Measurements from ENCODE around the gene PSMC5. TPM values are rescaled to one million over a fixed set of nuclear protein-coding genes. Genes with fewer than 3 reads are reported as not detected.

PSMC5 gene
- total and polyA plus RNA-seq, 10 of the 15 experiments (the other 5 are each of a cell fraction or from before 2014, with no cell fraction given): 55.0 to 266 (median 148) TPM

DNA sequence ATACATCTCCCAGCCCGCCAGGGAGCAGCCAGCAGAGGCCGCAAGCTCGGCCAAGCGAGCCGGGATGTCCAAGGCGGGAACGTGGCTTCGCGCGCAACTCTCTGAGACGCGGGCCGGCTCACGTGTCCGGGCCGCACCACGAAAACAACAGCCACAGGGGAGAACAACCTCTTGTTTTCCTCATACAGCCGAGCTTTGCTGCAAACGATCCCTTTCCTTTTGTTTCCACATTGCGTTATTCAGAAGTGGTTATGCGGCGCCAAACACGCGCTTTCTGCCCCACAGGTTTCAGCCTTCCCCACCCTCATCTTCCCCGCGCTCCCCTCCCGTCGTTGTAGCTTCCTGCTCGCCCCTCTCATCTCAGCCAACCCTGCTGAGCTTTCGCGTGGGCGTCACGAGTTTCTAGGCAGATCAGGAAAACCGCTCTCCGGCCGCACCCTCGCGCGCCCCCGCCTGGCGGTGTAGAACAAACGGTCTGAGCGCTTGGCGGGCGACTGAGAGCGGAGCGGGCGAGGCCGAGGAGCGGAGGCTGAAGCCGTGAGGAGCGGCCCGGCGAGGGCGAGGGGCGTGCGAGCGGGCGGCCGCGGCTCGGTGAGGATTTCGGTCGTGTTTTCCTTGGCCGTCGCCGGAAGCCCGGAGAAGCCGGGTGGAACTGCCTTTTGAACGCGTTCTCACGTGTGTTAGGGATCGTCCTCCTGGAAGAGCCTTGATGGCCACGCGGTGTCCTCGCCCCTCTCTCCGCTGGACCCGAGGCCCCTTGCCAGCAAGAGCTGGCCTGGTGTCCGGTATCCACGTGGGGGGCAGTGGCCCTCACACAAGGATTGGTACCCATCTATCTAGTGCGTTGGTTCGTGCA lies 21.8 kb downstream of the PSMC5 start (continued):
- TF ChIP-seq, protein P1, sequence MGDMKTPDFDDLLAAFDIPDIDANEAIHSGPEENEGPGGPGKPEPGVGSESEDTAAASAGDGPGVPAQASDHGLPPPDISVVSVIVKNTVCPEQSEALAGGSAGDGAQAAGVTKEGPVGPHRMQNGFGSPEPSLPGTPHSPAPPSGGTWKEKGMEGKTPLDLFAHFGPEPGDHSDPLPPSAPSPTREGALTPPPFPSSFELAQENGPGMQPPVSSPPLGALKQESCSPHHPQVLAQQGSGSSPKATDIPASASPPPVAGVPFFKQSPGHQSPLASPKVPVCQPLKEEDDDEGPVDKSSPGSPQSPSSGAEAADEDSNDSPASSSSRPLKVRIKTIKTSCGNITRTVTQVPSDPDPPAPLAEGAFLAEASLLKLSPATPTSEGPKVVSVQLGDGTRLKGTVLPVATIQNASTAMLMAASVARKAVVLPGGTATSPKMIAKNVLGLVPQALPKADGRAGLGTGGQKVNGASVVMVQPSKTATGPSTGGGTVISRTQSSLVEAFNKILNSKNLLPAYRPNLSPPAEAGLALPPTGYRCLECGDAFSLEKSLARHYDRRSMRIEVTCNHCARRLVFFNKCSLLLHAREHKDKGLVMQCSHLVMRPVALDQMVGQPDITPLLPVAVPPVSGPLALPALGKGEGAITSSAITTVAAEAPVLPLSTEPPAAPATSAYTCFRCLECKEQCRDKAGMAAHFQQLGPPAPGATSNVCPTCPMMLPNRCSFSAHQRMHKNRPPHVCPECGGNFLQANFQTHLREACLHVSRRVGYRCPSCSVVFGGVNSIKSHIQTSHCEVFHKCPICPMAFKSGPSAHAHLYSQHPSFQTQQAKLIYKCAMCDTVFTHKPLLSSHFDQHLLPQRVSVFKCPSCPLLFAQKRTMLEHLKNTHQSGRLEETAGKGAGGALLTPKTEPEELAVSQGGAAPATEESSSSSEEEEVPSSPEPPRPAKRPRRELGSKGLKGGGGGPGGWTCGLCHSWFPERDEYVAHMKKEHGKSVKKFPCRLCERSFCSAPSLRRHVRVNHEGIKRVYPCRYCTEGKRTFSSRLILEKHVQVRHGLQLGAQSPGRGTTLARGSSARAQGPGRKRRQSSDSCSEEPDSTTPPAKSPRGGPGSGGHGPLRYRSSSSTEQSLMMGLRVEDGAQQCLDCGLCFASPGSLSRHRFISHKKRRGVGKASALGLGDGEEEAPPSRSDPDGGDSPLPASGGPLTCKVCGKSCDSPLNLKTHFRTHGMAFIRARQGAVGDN (IDR thresholded peaks at IDR 0.05): peak; percentile 96
- TF ChIP-seq, protein P2, sequence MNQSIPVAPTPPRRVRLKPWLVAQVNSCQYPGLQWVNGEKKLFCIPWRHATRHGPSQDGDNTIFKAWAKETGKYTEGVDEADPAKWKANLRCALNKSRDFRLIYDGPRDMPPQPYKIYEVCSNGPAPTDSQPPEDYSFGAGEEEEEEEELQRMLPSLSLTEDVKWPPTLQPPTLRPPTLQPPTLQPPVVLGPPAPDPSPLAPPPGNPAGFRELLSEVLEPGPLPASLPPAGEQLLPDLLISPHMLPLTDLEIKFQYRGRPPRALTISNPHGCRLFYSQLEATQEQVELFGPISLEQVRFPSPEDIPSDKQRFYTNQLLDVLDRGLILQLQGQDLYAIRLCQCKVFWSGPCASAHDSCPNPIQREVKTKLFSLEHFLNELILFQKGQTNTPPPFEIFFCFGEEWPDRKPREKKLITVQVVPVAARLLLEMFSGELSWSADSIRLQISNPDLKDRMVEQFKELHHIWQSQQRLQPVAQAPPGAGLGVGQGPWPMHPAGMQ (IDR thresholded peaks at IDR 0.05; ENCODE audit: borderline replicate concordance): no peak
- TF ChIP-seq, protein P3, sequence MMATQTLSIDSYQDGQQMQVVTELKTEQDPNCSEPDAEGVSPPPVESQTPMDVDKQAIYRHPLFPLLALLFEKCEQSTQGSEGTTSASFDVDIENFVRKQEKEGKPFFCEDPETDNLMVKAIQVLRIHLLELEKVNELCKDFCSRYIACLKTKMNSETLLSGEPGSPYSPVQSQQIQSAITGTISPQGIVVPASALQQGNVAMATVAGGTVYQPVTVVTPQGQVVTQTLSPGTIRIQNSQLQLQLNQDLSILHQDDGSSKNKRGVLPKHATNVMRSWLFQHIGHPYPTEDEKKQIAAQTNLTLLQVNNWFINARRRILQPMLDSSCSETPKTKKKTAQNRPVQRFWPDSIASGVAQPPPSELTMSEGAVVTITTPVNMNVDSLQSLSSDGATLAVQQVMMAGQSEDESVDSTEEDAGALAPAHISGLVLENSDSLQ (IDR thresholded peaks at IDR 0.05): peak; percentile 33; the same call in 1 of the 2 replicates
- TF ChIP-seq ZSCAN29 (IDR thresholded peaks at IDR 0.05): no peak
- peak; percentile 97 for TF ChIP-seq JUND (IDR thresholded peaks at IDR 0.05; ENCODE audit: low read depth, low read length)
- no peak for TF ChIP-seq TCF12 (IDR thresholded peaks at IDR 0.05; ENCODE audit: low read depth, low read length)
- peak; percentile 24 for TF ChIP-seq RELA (IDR thresholded peaks at IDR 0.05; ENCODE audit: borderline replicate concordance, partially characterized antibody)
- TF ChIP-seq SIN3A (IDR thresholded peaks at IDR 0.05; ENCODE audit: low read depth, low read length): no peak
- peak; percentile 84 for TF ChIP-seq RUNX3 (IDR thresholded peaks at IDR 0.05; ENCODE audit: low read length)
- TF ChIP-seq, protein P4, sequence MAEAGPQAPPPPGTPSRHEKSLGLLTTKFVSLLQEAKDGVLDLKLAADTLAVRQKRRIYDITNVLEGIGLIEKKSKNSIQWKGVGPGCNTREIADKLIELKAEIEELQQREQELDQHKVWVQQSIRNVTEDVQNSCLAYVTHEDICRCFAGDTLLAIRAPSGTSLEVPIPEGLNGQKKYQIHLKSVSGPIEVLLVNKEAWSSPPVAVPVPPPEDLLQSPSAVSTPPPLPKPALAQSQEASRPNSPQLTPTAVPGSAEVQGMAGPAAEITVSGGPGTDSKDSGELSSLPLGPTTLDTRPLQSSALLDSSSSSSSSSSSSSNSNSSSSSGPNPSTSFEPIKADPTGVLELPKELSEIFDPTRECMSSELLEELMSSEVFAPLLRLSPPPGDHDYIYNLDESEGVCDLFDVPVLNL (IDR thresholded peaks at IDR 0.05; ENCODE audit: low read depth, low read length): peak; percentile 63
- no peak for TF ChIP-seq MTA3 (IDR thresholded peaks at IDR 0.05; ENCODE audit: borderline replicate concordance, low read length)
- no peak for TF ChIP-seq SMC3 (IDR thresholded peaks at IDR 0.05; ENCODE audit: borderline replicate concordance, low read length)
- TF ChIP-seq NBN (IDR thresholded peaks at IDR 0.05): peak; percentile 97
- TF ChIP-seq, protein P5, sequence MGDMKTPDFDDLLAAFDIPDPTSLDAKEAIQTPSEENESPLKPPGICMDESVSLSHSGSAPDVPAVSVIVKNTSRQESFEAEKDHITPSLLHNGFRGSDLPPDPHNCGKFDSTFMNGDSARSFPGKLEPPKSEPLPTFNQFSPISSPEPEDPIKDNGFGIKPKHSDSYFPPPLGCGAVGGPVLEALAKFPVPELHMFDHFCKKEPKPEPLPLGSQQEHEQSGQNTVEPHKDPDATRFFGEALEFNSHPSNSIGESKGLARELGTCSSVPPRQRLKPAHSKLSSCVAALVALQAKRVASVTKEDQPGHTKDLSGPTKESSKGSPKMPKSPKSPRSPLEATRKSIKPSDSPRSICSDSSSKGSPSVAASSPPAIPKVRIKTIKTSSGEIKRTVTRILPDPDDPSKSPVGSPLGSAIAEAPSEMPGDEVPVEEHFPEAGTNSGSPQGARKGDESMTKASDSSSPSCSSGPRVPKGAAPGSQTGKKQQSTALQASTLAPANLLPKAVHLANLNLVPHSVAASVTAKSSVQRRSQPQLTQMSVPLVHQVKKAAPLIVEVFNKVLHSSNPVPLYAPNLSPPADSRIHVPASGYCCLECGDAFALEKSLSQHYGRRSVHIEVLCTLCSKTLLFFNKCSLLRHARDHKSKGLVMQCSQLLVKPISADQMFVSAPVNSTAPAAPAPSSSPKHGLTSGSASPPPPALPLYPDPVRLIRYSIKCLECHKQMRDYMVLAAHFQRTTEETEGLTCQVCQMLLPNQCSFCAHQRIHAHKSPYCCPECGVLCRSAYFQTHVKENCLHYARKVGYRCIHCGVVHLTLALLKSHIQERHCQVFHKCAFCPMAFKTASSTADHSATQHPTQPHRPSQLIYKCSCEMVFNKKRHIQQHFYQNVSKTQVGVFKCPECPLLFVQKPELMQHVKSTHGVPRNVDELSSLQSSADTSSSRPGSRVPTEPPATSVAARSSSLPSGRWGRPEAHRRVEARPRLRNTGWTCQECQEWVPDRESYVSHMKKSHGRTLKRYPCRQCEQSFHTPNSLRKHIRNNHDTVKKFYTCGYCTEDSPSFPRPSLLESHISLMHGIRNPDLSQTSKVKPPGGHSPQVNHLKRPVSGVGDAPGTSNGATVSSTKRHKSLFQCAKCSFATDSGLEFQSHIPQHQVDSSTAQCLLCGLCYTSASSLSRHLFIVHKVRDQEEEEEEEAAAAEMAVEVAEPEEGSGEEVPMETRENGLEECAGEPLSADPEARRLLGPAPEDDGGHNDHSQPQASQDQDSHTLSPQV (IDR thresholded peaks at IDR 0.05): no peak
- TF ChIP-seq FOXK2 (IDR thresholded peaks at IDR 0.05): peak; percentile 99
- TF ChIP-seq, protein P6, sequence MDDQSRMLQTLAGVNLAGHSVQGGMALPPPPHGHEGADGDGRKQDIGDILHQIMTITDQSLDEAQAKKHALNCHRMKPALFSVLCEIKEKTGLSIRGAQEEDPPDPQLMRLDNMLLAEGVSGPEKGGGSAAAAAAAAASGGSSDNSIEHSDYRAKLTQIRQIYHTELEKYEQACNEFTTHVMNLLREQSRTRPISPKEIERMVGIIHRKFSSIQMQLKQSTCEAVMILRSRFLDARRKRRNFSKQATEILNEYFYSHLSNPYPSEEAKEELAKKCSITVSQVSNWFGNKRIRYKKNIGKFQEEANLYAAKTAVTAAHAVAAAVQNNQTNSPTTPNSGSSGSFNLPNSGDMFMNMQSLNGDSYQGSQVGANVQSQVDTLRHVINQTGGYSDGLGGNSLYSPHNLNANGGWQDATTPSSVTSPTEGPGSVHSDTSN (IDR thresholded peaks at IDR 0.05; ENCODE audit: insufficient replicate concordance, low read depth, low read length): no peak
